HL-60 (cell line): ENCODE results near the gene COL21A1.

Experiments used
- DNase-seq, 2 experiments: peaks; one replicate each; pipeline ENCODE4 v3.0.0-alpha.2; 2010 to 2020; ENCODE audit warnings: low read depth in 1 of 2, low spot score in 1 of 2
- H3K27ac ChIP-seq: fragments of 250-450 bp; sonication (Bioruptor Pico); replicated peaks from 2 replicates; pipeline ENCODE4 v1.5.1; 2020; ENCODE audit warnings: mild to moderate bottlenecking, moderate library complexity
- H3K27me3 ChIP-seq: fragments of 250-450 bp; sonication (Bioruptor Pico); 2 replicates; pipeline ENCODE4 v1.5.1; 2021; ENCODE audit warnings: mild to moderate bottlenecking, moderate library complexity; ENCODE audit not compliant: insufficient read depth, poor library complexity, severe bottlenecking
- H3K4me3 ChIP-seq: replicated peaks from 2 replicates; pipeline ENCODE4 v1.5.1; 2011; ENCODE audit warnings: mild to moderate bottlenecking, control low read depth, low read length; ENCODE audit not compliant: insufficient read depth
- CTCF ChIP-seq: IDR thresholded peaks from one replicate; pipeline ENCODE4 v1.5.1; 2011; ENCODE audit warnings: low read length, control low read depth, inconsistent platforms; ENCODE audit not compliant: insufficient read depth
- GABPA ChIP-seq: IDR thresholded peaks from 2 replicates; pipeline ENCODE4 v1.6.1; 2012; ENCODE audit warnings: low read depth
- POLR2AphosphoS5 ChIP-seq: IDR thresholded peaks from 2 replicates; pipeline ENCODE4 v1.6.1; 2012; ENCODE audit warnings: low read depth
- REST ChIP-seq: IDR thresholded peaks from 2 replicates; pipeline ENCODE4 v1.6.1; 2012; ENCODE audit warnings: low read depth; ENCODE audit not compliant: insufficient replicate concordance
- SPI1 ChIP-seq: IDR thresholded peaks from 2 replicates; pipeline ENCODE4 v1.6.1; 2012; ENCODE audit warnings: low read depth, mild to moderate bottlenecking, borderline replicate concordance

The COL21A1 gene

GRCh38 chr6:56289721-56290120, 42.3 kb upstream of the COL21A1 start:
- DNase-seq = no peak
- Histone ChIP-seq H3K27me3 (no peaks in the 10 kb centered on the region), H3K27ac (no peak overlapping the region), H3K4me3 (no peak overlapping the region)
- TF ChIP-seq POLR2AphosphoS5 (no peak), CTCF (no peak), SPI1 (no peak), GABPA (no peak), REST (no peak)

- no peaks in the 10 kb centered on the region for H3K27me3 ChIP-seq
- no peak for DNase-seq
- H3K27ac ChIP-seq = no peak overlapping the region
- H3K4me3 ChIP-seq = no peak overlapping the region
- TF ChIP-seq GABPA = no peak
- no peak for TF ChIP-seq CTCF
- no peak for TF ChIP-seq SPI1
- TF ChIP-seq POLR2AphosphoS5 = no peak
- no peak for TF ChIP-seq REST
These were observed 41.0 kb upstream of the COL21A1 start for GRCh38 chr6:56288347-56288746.

GRCh38 chr6:56282391-56282790, 35.0 kb upstream of the COL21A1 start:
- Histone ChIP-seq H3K27ac (no peak overlapping the region), H3K4me3 (no peak overlapping the region), H3K27me3 (no peaks in the 10 kb centered on the region)
- no peak for TF ChIP-seq POLR2AphosphoS5
- no peak for TF ChIP-seq CTCF
- no peak for TF ChIP-seq GABPA
- TF ChIP-seq SPI1 = no peak
- TF ChIP-seq REST = no peak
- no peak for DNase-seq
